ENCODE data around the gene GDA.
"Not testable (repeated sequence)": the region's sequence is repeated elsewhere in the genome, so short reads cannot be mapped to it uniquely, and the experiment has no call there.

GDA gene

DNA sequence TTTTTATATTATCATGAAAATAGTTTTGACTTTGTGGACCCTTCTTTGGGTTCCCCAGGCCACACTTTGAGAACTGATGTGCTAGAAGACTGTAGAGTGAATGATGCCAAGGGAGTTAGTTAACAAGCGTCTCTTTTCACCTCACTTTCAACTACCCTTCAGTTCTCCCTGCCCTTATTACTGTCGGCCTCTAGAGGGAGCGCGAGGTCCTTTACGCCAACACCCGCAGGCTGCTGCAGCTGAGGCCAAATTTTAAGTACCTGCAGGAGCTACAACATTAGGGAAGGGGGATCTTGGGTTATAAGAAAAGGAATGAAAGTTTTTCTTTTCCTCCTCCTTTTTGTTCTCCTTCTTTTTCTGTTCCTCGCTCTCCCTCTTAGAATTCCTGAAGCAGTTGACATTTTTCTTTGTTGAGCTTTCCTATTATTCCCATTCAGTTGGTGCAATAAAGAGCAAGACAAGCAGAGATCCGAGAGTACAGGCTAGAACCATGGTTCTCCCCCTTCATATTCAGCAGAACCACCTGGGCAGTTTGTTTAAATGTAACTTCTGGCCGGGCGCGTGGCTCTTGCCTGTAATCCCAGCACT, 131.8 kb downstream of the GDA start:
- TF ChIP-seq, protein P1, sequence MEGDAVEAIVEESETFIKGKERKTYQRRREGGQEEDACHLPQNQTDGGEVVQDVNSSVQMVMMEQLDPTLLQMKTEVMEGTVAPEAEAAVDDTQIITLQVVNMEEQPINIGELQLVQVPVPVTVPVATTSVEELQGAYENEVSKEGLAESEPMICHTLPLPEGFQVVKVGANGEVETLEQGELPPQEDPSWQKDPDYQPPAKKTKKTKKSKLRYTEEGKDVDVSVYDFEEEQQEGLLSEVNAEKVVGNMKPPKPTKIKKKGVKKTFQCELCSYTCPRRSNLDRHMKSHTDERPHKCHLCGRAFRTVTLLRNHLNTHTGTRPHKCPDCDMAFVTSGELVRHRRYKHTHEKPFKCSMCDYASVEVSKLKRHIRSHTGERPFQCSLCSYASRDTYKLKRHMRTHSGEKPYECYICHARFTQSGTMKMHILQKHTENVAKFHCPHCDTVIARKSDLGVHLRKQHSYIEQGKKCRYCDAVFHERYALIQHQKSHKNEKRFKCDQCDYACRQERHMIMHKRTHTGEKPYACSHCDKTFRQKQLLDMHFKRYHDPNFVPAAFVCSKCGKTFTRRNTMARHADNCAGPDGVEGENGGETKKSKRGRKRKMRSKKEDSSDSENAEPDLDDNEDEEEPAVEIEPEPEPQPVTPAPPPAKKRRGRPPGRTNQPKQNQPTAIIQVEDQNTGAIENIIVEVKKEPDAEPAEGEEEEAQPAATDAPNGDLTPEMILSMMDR (IDR thresholded peaks at IDR 0.05; ENCODE audit: insufficient read depth, low read depth, low read length, missing control alignments) = peak; percentile 96
- peak; percentile 78 for DNase-seq (ENCODE audit: low read depth)
- no peak overlapping the region for H3K4me3 ChIP-seq (ENCODE audit: low read length)

DNA sequence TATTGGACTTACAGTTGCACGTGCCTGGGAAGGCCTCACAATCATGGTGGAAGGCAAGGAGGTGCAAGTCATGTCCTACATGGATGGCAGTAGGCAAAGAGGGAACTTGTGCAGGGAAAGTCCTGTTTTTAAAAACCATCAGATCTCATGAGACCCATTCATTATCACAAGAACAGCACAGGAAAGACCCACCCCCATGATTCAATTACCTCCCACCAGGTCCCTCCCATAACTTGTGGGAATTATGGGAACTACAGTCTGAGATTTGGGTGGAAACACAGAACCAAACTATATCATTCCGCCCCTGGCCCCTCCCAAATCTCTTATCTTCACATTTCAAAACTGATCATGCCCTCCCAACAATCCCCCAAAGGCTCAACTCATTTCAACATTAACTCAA, 140.2 kb downstream of the GDA start:
- H3K4me3 ChIP-seq (ENCODE audit: low read length) = no peak overlapping the region
- DNase-seq (ENCODE audit: low read depth) = no peak
- TF ChIP-seq, protein P1 (IDR thresholded peaks at IDR 0.05; ENCODE audit: insufficient read depth, low read depth, low read length, missing control alignments) = no peak

DNA sequence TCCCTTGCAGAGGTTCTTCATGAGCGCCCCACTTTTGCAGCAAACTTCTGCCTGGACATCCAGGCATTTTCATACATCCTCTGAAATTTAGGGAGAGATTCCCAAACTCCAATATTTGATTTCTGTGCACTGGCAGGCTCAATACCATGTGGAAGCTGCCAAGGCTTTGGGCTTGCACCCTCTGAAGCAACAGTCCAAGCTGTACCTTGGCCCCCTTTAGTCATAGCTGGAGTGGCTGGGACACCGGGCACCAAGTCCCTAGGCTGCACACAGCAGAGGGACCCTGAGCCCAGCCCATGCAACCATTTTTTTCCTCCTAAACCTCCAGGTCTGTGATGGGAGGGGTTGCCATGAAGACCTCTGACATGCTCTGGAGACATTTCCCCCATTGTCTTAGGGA, 141.1 kb downstream of the GDA start:
- DNase-seq (ENCODE audit: low read depth) = no peak
- no peak overlapping the region for H3K4me3 ChIP-seq (ENCODE audit: low read length)
- TF ChIP-seq, protein P1 (IDR thresholded peaks at IDR 0.05; ENCODE audit: insufficient read depth, low read depth, low read length, missing control alignments) = no peak

DNA sequence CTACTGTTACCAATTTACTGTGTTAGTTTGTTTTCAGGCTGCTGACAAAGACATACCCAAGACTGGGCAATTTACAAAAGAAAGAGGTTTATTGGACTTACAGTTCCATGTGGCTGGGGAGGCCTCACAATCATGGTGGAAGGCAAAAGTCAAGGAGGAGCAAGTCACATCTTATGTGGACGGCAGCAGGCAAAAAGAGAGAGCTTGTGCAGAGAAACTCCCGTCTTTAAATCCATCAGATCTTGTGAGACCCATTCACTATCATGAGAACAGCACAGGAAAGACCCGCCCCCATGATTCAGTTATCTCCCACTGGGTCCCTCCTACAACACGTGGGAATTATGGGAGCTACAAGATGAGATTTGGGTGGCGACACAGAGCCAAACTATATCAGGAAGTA, 142.3 kb downstream of the GDA start:
- H3K4me3 ChIP-seq (ENCODE audit: low read length); DNase-seq (ENCODE audit: low read depth): not testable (repeated sequence)

DNA sequence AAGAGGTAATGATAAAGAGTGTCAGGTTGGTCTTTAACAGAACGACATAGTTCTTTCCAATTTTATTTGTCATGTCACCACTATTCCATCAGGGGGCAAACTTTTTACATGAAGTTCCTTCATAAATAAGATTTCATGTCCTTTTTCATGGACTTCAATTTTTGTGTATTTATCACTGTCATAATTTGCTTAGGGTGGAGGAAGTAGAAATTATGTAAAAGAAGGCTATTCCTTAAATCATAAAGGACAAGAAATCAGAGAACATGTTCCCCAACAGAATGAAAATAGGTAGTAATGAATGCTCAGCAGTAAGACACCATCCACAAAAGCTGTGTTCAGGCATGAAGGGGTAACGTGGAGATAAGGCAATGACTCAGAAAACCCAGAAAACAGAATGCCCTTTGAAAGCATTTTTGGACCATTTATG, 143.0 kb downstream of the GDA start:
- TF ChIP-seq, protein P1 (IDR thresholded peaks at IDR 0.05; ENCODE audit: insufficient read depth, low read depth, low read length, missing control alignments) = peak; percentile 32
- peak; percentile 51 for DNase-seq (ENCODE audit: low read depth)
- no peak overlapping the region for H3K4me3 ChIP-seq (ENCODE audit: low read length)

DNA sequence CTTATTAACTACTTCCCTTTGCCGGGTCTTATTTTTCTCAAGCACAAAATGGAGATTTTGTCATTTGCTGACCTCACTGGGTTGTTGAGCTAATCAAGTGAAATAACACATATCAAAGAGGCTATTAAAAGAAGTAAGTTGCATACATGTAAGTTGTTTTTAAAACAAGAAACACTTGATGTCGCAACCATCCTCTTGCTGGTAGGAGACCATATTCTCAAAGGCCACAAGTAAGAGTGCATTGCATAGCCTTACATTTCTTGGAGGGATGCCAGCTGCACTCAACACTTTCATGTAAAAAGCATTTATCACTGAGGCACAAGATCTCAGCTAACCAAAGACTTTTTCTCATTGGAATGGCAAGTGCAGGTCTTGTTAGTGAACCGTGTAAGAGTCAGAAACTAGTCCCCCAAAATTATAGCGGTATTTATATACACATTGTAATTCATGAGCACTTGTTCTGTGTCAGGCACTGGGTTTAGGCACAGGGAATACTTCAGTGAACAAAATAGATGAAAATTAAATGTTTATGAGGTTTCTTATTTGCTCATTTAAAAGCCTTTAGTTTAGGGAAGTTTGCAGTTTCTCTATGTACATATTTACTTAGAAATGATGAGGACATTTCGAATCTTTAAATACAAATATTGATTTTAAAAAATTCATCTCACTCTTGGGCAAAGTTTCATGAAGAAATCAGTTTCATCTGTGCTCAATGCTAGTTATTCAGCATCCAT, 143.8 kb downstream of the GDA start:
- no peak overlapping the region for H3K4me3 ChIP-seq (ENCODE audit: low read length)
- TF ChIP-seq, protein P1 (IDR thresholded peaks at IDR 0.05; ENCODE audit: insufficient read depth, low read depth, low read length, missing control alignments) = no peak
- peak; percentile 81 for DNase-seq (ENCODE audit: low read depth)

DNA sequence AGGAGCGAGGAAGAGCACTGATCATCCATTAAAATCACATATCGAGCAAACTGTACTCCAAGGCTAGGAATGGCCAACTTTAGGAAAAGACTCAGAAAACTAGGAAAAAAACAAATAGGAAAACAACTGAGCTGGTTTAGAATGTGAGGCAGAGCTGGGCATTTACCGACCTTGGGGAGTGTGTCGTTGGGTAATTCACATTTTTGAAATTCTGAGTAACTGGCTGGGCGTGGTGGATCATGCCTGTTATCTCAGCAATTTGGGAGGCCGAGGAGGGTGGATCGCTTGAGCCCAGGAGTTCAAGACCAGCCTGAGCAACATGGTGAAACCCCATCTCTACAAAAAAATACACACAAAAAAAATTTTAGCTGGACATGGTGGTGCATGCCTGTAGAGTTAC, 145.7 kb downstream of the GDA start:
- DNase-seq (ENCODE audit: low read depth) = peak; percentile 59
- no peak overlapping the region for H3K4me3 ChIP-seq (ENCODE audit: low read length)
- TF ChIP-seq, protein P1 (IDR thresholded peaks at IDR 0.05; ENCODE audit: insufficient read depth, low read depth, low read length, missing control alignments) = no peak
